ENCODE results near the gene PARN. TPM values are rescaled to one million over a fixed set of nuclear protein-coding genes. Genes with fewer than 3 reads are reported as not detected.

The PARN gene
- total RNA-seq, 3 donors from 2014 or later (not counting 1 experiment from before 2014, with no cell fraction given): 44.3 to 57.4 (median 45.1) TPM

DNA sequence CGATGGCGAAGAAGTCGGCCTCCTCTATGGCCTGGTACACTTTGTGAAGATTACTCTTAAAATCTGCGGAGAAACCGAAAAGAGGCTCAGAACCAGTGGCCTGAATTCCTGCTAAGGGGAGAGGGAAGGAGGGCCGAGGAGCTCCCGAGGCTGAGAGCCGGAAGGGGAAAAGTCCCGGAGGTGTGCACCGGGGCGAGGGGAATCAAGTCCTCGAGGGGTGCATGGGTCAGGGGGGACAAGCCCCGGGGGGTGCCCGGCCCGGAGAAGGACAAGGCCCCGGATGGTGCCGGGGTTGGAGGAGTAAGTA lies 495 bp downstream of the PARN start:
- peaks cover 3 to 4% of the 10 kb centered on the region in 2 donors for H3K9me3 Mint-ChIP-seq
- TF ChIP-seq, protein P1, sequence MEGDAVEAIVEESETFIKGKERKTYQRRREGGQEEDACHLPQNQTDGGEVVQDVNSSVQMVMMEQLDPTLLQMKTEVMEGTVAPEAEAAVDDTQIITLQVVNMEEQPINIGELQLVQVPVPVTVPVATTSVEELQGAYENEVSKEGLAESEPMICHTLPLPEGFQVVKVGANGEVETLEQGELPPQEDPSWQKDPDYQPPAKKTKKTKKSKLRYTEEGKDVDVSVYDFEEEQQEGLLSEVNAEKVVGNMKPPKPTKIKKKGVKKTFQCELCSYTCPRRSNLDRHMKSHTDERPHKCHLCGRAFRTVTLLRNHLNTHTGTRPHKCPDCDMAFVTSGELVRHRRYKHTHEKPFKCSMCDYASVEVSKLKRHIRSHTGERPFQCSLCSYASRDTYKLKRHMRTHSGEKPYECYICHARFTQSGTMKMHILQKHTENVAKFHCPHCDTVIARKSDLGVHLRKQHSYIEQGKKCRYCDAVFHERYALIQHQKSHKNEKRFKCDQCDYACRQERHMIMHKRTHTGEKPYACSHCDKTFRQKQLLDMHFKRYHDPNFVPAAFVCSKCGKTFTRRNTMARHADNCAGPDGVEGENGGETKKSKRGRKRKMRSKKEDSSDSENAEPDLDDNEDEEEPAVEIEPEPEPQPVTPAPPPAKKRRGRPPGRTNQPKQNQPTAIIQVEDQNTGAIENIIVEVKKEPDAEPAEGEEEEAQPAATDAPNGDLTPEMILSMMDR (IDR thresholded peaks at IDR 0.05): no peak
- WGBS (ENCODE audit: insufficient coverage): 1% methylated on average over 17 of the region's 17 CpGs
- no peaks in the 10 kb centered on the region for H3K27me3 Mint-ChIP-seq (ENCODE audit: low read depth in 2 of 2)
- peak overlapping the region; percentile 89 for H3K4me3 ChIP-seq (ENCODE audit: low read length)
- no peaks in the 10 kb centered on the region for H3K9me3 ChIP-seq (ENCODE audit: control insufficient read depth, insufficient read depth, low read length)
- DNase-seq: no peak
- H3K36me3 Mint-ChIP-seq: no peaks in the 10 kb centered on the region
- peaks cover 47% of the 10 kb centered on the region for H3K4me1 ChIP-seq (ENCODE audit: control insufficient read depth, insufficient read depth, low read length)
- peaks cover 28 to 43% of the 10 kb centered on the region in 2 donors for H3K4me1 Mint-ChIP-seq
- peak overlapping the region; percentile 98 for H3K27ac Mint-ChIP-seq
- intact Hi-C loops (cut with micrococcal nuclease): no loop called here
- H3K27ac ChIP-seq (ENCODE audit: low read length): peak overlapping the region; percentile 94
- H3K27me3 ChIP-seq (ENCODE audit: control insufficient read depth, insufficient read depth, low read length): no peaks in the 10 kb centered on the region
- ATAC-seq: peak in 2 of 3 donors; percentile 0 to 1
- H3K4me3 Mint-ChIP-seq: peak overlapping the region; percentile 91
- H3K36me3 ChIP-seq (ENCODE audit: control insufficient read depth, insufficient read depth, low read length): peaks cover 30% of the 10 kb centered on the region

DNA sequence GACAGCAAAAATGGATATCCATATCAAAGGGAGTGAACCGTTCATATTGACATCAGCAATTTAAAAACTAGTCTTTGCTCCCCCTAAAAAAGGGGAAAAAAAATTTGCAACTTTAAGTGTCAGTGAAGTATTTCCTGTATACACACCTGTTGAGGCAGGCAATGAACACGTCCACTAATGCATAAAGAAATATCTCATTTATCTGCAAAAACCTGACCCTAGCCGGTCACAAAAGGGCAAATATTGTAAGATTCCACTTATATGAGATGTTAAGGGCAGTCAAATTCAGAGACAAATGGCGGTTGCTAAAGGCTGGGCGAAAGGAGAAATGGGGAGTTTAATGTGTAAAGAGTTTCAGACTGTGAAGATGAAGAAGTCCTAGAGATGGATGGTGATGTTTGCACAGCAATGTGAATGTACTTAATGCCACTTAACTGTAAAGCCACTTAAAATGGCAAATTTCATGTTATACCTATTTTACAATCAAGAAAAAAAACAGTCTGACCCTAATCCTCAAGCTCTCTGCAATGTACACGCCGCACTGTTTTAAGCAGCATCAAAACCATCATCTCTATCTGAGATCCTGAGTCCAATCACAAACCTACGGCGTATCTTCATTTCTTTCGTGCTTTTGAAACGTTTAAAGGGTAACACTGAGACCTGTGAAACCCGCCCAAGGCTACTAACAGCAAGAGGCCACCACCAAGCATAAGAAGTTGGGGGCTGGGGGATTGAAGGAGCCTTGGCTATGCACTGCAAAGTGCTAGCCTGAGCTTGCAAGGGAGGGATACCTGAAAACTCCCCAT lies 1.1 kb downstream of the PARN start:
- Mint-ChIP-seq H3K4me1 (peaks cover 23 to 38% of the 10 kb centered on the region in 2 donors), H3K9me3 (peaks cover 3 to 4% of the 10 kb centered on the region in 2 donors), H3K27ac (peak overlapping the region; percentile 98), H3K27me3 (ENCODE audit: low read depth in 2 of 2) (no peaks in the 10 kb centered on the region), H3K4me3 (peak overlapping the region; percentile 91), H3K36me3 (no peaks in the 10 kb centered on the region)
- Histone ChIP-seq H3K27ac (ENCODE audit: low read length) (peak overlapping the region; percentile 94), H3K4me1 (ENCODE audit: control insufficient read depth, insufficient read depth, low read length) (peaks cover 43% of the 10 kb centered on the region), H3K27me3 (ENCODE audit: control insufficient read depth, insufficient read depth, low read length) (no peaks in the 10 kb centered on the region), H3K9me3 (ENCODE audit: control insufficient read depth, insufficient read depth, low read length) (no peaks in the 10 kb centered on the region), H3K36me3 (ENCODE audit: control insufficient read depth, insufficient read depth, low read length) (peaks cover 35% of the 10 kb centered on the region), H3K4me3 (ENCODE audit: low read length) (peak overlapping the region; percentile 89)
- intact Hi-C loops (cut with micrococcal nuclease): no loop called here
- TF ChIP-seq, protein P1 (IDR thresholded peaks at IDR 0.05): no peak
- 52% methylated on average over 11 of the region's 12 CpGs for WGBS (ENCODE audit: insufficient coverage)
- DNase-seq (peak; percentile 13 to 37), ATAC-seq (peak in 1 of 3 donors; percentile 4)

DNA sequence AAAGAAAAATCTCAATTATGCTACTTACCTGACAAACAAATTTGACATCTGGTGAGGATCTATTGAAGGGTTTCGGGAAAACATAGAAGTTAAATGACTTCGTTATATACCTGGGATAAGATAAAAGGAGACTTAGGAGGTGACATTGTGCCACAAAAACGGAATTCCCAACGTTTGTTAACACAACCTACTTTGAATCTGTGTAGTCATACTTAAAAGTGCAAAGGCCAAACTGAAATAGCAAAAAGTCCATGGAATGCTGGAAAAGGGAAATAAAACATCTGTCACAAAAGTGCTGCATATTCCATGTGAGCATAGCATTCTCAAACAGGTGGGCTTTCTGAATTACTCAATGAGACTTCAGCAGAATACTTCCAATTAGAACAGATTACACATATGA lies 3.0 kb downstream of the PARN start:
- no peaks in the 10 kb centered on the region for H3K27me3 Mint-ChIP-seq (ENCODE audit: low read depth in 2 of 2)
- H3K4me3 Mint-ChIP-seq: no peak overlapping the region
- H3K9me3 Mint-ChIP-seq: peaks cover 3 to 4% of the 10 kb centered on the region in 2 donors
- Histone ChIP-seq H3K27me3 (ENCODE audit: control insufficient read depth, insufficient read depth, low read length) (no peaks in the 10 kb centered on the region), H3K4me3 (ENCODE audit: low read length) (no peak overlapping the region), H3K36me3 (ENCODE audit: control insufficient read depth, insufficient read depth, low read length) (peaks cover 46% of the 10 kb centered on the region), H3K9me3 (ENCODE audit: control insufficient read depth, insufficient read depth, low read length) (no peaks in the 10 kb centered on the region), H3K4me1 (ENCODE audit: control insufficient read depth, insufficient read depth, low read length) (peaks cover 30% of the 10 kb centered on the region), H3K27ac (ENCODE audit: low read length) (no peak overlapping the region)
- TF ChIP-seq, protein P1 (IDR thresholded peaks at IDR 0.05): no peak
- no peaks in the 10 kb centered on the region for H3K36me3 Mint-ChIP-seq
- intact Hi-C loops (cut with micrococcal nuclease): no loop called here
- ATAC-seq (no peak), DNase-seq (no peak)
- peaks cover 18 to 21% of the 10 kb centered on the region in 2 donors for H3K4me1 Mint-ChIP-seq
- H3K27ac Mint-ChIP-seq: no peak overlapping the region
- WGBS (ENCODE audit: insufficient coverage): 98% methylated on average over 4 of the region's 4 CpGs

Measured in natural killer cell (primary cell).